Upper lobe of left lung (tissue), 4 donors: ENCODE results near the gene LRRC75B.

Source experiments
- POLR2A ChIP-seq, 4 donors: fragments of 450-650 bp; IDR thresholded peaks; one replicate each; pipeline ENCODE4 v1.5.1; 2016 to 2017; ENCODE audit warnings: antibody characterized with exemption in 4 of 4, mild to moderate bottlenecking in 2 of 4
- POLR2AphosphoS5 ChIP-seq, 2 donors: sonication (generic); formaldehyde crosslinking; IDR thresholded peaks; one replicate each; pipeline ENCODE4 v1.5.1; 2017; ENCODE audit warnings: antibody characterized with exemption in 2 of 2
- TF ChIP-seq, protein P1 (sequence below), 6 experiments: fragments of 450-650 bp in 4 of 6; fragments of 200-600 bp in 2 of 6; sonication (generic) in 2 of 6; IDR thresholded peaks; one replicate each; pipeline ENCODE4 v1.5.1; 2016 to 2019; ENCODE audit warnings: antibody characterized with exemption in 6 of 6

DNA sequence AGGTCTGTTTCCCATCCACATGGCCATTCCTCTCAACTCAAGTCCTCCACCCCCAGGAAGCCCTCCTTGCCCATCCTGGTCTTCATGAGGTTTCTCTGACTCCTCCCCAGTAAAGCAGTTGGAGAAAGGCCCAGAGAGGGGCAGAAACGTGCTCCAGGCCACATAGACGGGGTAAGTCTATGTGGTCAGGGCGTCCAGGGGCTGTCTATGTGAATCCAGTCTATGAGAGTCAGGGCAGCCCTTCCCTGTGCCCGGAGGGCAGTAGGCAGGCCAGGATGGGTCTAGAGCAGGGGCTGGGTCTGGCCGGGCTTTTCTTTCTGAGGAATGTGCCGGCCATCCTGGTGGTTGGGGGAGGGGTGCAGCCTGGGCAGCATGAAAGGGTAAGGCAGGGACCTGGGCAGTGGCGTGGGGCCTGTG, 49.7 kb downstream of the LRRC75B start:
- TF ChIP-seq POLR2AphosphoS5 (IDR thresholded peaks at IDR 0.05) (no peak), POLR2A (IDR thresholded peaks at IDR 0.05) (no peak)
- TF ChIP-seq, protein P1, sequence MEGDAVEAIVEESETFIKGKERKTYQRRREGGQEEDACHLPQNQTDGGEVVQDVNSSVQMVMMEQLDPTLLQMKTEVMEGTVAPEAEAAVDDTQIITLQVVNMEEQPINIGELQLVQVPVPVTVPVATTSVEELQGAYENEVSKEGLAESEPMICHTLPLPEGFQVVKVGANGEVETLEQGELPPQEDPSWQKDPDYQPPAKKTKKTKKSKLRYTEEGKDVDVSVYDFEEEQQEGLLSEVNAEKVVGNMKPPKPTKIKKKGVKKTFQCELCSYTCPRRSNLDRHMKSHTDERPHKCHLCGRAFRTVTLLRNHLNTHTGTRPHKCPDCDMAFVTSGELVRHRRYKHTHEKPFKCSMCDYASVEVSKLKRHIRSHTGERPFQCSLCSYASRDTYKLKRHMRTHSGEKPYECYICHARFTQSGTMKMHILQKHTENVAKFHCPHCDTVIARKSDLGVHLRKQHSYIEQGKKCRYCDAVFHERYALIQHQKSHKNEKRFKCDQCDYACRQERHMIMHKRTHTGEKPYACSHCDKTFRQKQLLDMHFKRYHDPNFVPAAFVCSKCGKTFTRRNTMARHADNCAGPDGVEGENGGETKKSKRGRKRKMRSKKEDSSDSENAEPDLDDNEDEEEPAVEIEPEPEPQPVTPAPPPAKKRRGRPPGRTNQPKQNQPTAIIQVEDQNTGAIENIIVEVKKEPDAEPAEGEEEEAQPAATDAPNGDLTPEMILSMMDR (IDR thresholded peaks at IDR 0.05) = no peak
